Loucy (cell line): ENCODE results near the gene GPR153.

Source experiments
- H2AFZ ChIP-seq: fragments of 200-600 bp; sonication (generic); 2 replicates; pipeline ENCODE4 v1.6.0; 2016; ENCODE audit warnings: antibody characterized with exemption, mild to moderate bottlenecking, low read length, moderate library complexity
- H3F3A ChIP-seq: fragments of 200-600 bp; 2 replicates; pipeline ENCODE4 v1.6.0; 2016; ENCODE audit warnings: antibody characterized with exemption, low read depth, mild to moderate bottlenecking
- H3K27me3 ChIP-seq: fragments of 200-600 bp; sonication (generic); 2 replicates; pipeline ENCODE4 v1.6.1; 2014; ENCODE audit warnings: low read length, mild to moderate bottlenecking; ENCODE audit not compliant: insufficient read depth, poor library complexity, severe bottlenecking
- H3K36me3 ChIP-seq: fragments of 200-600 bp; sonication (generic); 2 replicates; pipeline ENCODE4 v1.6.1; 2016; ENCODE audit warnings: low read length; ENCODE audit not compliant: insufficient read depth
- H3K4me1 ChIP-seq: fragments of 200-600 bp; sonication (generic); 2 replicates; pipeline ENCODE4 v1.5.1; 2014; ENCODE audit warnings: low read length, mild to moderate bottlenecking; ENCODE audit not compliant: insufficient read depth, poor library complexity, severe bottlenecking
- H3K4me2 ChIP-seq: fragments of 200-600 bp; sonication (generic); 2 replicates; pipeline ENCODE4 v1.6.0; 2014; ENCODE audit warnings: antibody characterized with exemption, low read length, low read depth, mild to moderate bottlenecking; ENCODE audit not compliant: poor library complexity, severe bottlenecking
- H3K4me3 ChIP-seq: fragments of 200-600 bp; sonication (generic); 2 replicates; pipeline ENCODE4 v1.5.1; 2014; ENCODE audit warnings: low read length, mild to moderate bottlenecking, mixed read lengths; ENCODE audit not compliant: poor library complexity, severe bottlenecking
- H3K79me2 ChIP-seq: fragments of 200-600 bp; sonication (generic); 2 replicates; pipeline ENCODE4 v1.6.1; 2014; ENCODE audit warnings: low read length; ENCODE audit not compliant: insufficient read depth
- H3K9ac ChIP-seq: fragments of 200-600 bp; sonication (generic); 2 replicates; pipeline ENCODE4 v1.6.0; 2014; ENCODE audit warnings: mild to moderate bottlenecking, low read depth, low read length, moderate library complexity; ENCODE audit not compliant: poor library complexity, severe bottlenecking
- H3K9me2 ChIP-seq: fragments of 200-600 bp; sonication (generic); replicated peaks from 2 replicates; pipeline ENCODE4 v1.6.1; 2016; ENCODE audit warnings: low read depth, low read length, mixed read lengths
- H3K9me3 ChIP-seq: fragments of 200-600 bp; sonication (generic); 2 replicates; pipeline ENCODE4 v1.6.1; 2014; ENCODE audit warnings: mild to moderate bottlenecking, antibody characterized with exemption, low read length, low read depth; ENCODE audit not compliant: insufficient read depth
- H4K20me1 ChIP-seq: fragments of 200-600 bp; sonication (generic); 2 replicates; pipeline ENCODE4 v1.6.0; 2014; ENCODE audit warnings: antibody characterized with exemption, low read length, mild to moderate bottlenecking; ENCODE audit not compliant: insufficient read depth, poor library complexity, severe bottlenecking
- EZH2phosphoT487 ChIP-seq: fragments of 200-600 bp; IDR thresholded peaks from 2 replicates; pipeline ENCODE4 v1.6.1; 2018; ENCODE audit warnings: antibody characterized with exemption, mild to moderate bottlenecking, moderate library complexity, borderline replicate concordance
- TF ChIP-seq, protein P1 (sequence below): fragments of 200-600 bp; sonication (generic); conservative IDR thresholded peaks from 2 replicates; pipeline ENCODE4 v1.5.1; 2014; ENCODE audit warnings: mild to moderate bottlenecking, antibody characterized with exemption, low read length

The GPR153 gene

DNA sequence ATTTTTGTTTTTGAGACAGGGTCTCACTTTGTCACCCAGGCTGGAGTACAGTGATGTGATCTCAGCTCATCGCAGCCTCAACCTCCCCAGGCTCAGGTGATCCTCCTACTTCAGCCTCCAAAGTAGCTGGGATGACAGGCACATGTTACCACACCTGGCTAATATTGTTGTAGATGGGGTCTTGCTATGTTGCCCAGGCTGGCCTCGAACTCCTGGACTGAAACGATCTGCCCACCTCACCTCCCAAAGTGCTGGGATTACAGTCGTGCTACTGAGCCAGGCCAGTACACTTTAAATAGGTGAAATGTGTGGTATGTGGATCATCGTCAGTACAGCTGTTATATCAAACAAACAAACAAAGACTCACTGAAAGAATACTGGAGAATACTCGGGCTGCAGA is 35.0 kb upstream of the GPR153 start:
- Histone ChIP-seq H3K36me3 (peaks cover 20% of the 10 kb centered on the region; the same call in 1 of the 2 replicates), H3F3A (no peaks in the 10 kb centered on the region)

DNA sequence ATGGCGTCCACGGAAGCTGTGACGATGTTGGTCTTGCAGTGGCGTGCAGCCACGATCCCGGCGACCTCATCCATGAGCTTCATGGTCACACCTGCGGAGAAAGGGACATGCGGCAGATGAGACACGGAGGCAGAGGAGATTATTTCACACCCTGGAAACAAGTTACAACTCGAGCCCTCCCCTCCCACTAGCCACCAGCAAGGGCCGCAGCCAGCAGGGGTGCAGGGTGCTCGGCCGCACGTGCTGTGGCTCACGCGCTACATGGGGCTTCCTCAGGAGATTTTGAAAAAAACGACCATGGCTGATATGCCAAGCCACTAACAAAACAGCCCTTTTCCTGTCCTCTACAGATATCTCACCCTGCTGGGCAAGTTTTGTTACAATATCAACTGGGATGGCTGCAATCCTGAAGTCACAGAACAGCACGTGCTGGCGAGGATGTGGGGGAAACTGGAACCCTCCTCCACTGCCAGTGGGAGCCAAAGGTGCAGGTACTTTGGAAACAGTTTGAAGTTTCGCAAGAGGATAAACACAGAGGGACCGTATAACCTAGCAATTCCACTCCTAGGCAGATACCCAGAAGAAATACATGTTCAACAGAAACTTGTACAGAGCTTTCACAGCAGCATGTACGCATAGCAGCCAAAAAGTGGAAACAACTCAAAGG is 34.1 kb upstream of the GPR153 start:
- H3F3A ChIP-seq: no peaks in the 10 kb centered on the region
- no peak overlapping the region for H3K4me3 ChIP-seq
- H3K9me2 ChIP-seq: no peaks in the 10 kb centered on the region
- H3K9me3 ChIP-seq: no peaks in the 10 kb centered on the region
- peaks cover 25% of the 10 kb centered on the region; the same call in 1 of the 2 replicates for H3K36me3 ChIP-seq
- H2AFZ ChIP-seq: no peak overlapping the region
- H4K20me1 ChIP-seq: no peaks in the 10 kb centered on the region
- no peak for TF ChIP-seq EZH2phosphoT487
- TF ChIP-seq, protein P1, sequence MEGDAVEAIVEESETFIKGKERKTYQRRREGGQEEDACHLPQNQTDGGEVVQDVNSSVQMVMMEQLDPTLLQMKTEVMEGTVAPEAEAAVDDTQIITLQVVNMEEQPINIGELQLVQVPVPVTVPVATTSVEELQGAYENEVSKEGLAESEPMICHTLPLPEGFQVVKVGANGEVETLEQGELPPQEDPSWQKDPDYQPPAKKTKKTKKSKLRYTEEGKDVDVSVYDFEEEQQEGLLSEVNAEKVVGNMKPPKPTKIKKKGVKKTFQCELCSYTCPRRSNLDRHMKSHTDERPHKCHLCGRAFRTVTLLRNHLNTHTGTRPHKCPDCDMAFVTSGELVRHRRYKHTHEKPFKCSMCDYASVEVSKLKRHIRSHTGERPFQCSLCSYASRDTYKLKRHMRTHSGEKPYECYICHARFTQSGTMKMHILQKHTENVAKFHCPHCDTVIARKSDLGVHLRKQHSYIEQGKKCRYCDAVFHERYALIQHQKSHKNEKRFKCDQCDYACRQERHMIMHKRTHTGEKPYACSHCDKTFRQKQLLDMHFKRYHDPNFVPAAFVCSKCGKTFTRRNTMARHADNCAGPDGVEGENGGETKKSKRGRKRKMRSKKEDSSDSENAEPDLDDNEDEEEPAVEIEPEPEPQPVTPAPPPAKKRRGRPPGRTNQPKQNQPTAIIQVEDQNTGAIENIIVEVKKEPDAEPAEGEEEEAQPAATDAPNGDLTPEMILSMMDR: no peak
- H3K27me3 ChIP-seq: no peaks in the 10 kb centered on the region
- H3K9ac ChIP-seq: no peak overlapping the region
- H3K4me2 ChIP-seq: peak overlapping the region; percentile 9
- peaks cover 14% of the 10 kb centered on the region for H3K4me1 ChIP-seq
- no peaks in the 10 kb centered on the region for H3K79me2 ChIP-seq

More for the DNA sequence above, 35.0 kb upstream of the GPR153 start:
- Histone ChIP-seq H3K4me1 (peaks cover 14% of the 10 kb centered on the region), H3K9me3 (no peaks in the 10 kb centered on the region), H3K9ac (no peak overlapping the region), H3K27me3 (no peaks in the 10 kb centered on the region), H3K79me2 (no peaks in the 10 kb centered on the region), H3K4me2 (no peak overlapping the region), H2AFZ (no peak overlapping the region), H4K20me1 (no peaks in the 10 kb centered on the region), H3K4me3 (no peak overlapping the region), H3K9me2 (no peaks in the 10 kb centered on the region)
- TF ChIP-seq EZH2phosphoT487: no peak
- TF ChIP-seq, protein P1: no peak

DNA sequence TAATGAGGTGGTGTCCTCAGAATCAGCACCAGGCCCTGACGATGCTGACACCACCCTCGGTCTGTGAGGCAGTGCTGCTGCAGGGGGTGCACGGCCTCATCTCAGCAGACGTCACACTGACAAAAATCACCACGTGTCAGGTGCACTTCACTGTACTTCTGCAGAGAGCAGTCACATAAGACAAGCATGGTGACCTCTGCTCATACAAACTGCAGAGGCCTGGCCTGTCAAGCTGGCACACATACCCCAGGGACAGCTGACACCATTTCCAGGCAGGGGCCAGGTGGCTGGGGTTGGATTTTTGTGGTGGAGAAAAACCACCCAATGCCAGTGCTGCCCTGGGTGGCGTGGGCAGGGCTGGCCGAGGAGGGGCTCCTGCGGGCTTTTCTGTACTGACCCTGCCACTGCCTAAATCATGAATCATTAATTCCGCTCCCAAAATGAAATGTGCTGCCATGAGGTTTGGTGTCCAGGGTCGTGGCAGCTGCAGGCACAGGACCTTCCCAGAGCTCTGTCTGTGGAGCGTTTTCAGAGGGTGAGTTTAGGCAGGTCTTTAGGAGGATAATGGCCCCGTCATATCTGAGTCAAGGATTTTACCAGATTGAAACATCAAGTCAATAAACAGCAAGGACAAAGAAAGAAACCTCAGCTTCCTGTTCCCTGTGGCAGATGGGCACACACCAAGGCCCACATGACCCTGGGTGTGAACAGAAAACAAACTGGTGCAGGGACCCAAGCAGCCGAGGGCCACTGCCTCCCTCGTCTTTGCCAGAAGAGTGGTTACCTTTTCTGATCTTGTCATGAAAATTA is 33.4 kb upstream of the GPR153 start:
- H2AFZ ChIP-seq: no peak overlapping the region
- no peak for TF ChIP-seq EZH2phosphoT487
- no peaks in the 10 kb centered on the region for H3K27me3 ChIP-seq
- peak overlapping the region; percentile 9 for H3K4me2 ChIP-seq
- H4K20me1 ChIP-seq: no peaks in the 10 kb centered on the region
- H3K4me3 ChIP-seq: no peak overlapping the region
- H3K9ac ChIP-seq: no peak overlapping the region
- peaks cover 26% of the 10 kb centered on the region; the same call in 1 of the 2 replicates for H3K36me3 ChIP-seq
- no peaks in the 10 kb centered on the region for H3K9me2 ChIP-seq
- no peaks in the 10 kb centered on the region for H3K9me3 ChIP-seq
- H3K4me1 ChIP-seq: peaks cover 14% of the 10 kb centered on the region
- no peaks in the 10 kb centered on the region for H3K79me2 ChIP-seq
- no peaks in the 10 kb centered on the region for H3F3A ChIP-seq
